Heart left ventricle (tissue), 16 donors: Measurements from ENCODE around the gene TXNRD2. TPM values are rescaled to one million over a fixed set of nuclear protein-coding genes. Genes with fewer than 3 reads are reported as not detected.

ENCODE experiments used
- ATAC-seq, 4 donors: fragments of 200-7000 bp; cut with Tn5 transposase; one replicate each; pipeline ENCODE4 v1.9.1; 2020 to 2022; ENCODE audit warnings: moderate library complexity in 4 of 4, mild to moderate bottlenecking in 3 of 4, moderate number of reproducible peaks in 1 of 4
- DNase-seq, 5 donors: peaks; one replicate each; pipeline ENCODE4 v3.0.0-alpha.2; 2020
- H3K27ac ChIP-seq, 12 donors: fragments of 200-600 bp; sonication (generic) in 4 of 12; one replicate each; pipeline versions ENCODE4 v1.5.0 to v1.8.0; 2016 to 2022; ENCODE audit warnings: mild to moderate bottlenecking in 2 of 12
- H3K27me3 ChIP-seq, 9 donors: fragments of 200-600 bp; sonication (generic) in 2 of 9; one replicate each; pipeline versions ENCODE4 v1.5.1 to v1.8.0; 2016 to 2022; ENCODE audit warnings: mild to moderate bottlenecking in 3 of 9
- H3K36me3 ChIP-seq, 9 donors: fragments of 200-600 bp; sonication (generic) in 2 of 9; one replicate each; pipeline versions ENCODE4 v1.5.0 to v1.8.0; 2018 to 2022; ENCODE audit warnings: mild to moderate bottlenecking in 2 of 9
- H3K4me1 ChIP-seq, 12 donors: fragments of 200-600 bp; sonication (generic) in 4 of 12; one replicate each; pipeline versions ENCODE4 v1.5.0 to v1.8.0; 2016 to 2022; ENCODE audit warnings: mild to moderate bottlenecking in 3 of 12
- H3K4me3 ChIP-seq, 12 donors: fragments of 200-600 bp; sonication (generic) in 4 of 12; one replicate each; pipeline versions ENCODE4 v1.5.0 to v1.8.0; 2017 to 2022; ENCODE audit warnings: mild to moderate bottlenecking in 9 of 12, moderate library complexity in 4 of 12
- H3K9me3 ChIP-seq, 12 donors: fragments of 200-600 bp; sonication (generic) in 4 of 12; one replicate each; pipeline versions ENCODE4 v1.5.0 to v1.8.0; 2016 to 2022; ENCODE audit warnings: mild to moderate bottlenecking in 1 of 12
- CTCF ChIP-seq, 12 donors: fragments of 200-600 bp; sonication (generic) in 4 of 12; IDR thresholded peaks; one replicate each; pipeline versions ENCODE4 v1.5.0 to v1.8.0; 2018 to 2022; ENCODE audit warnings: antibody characterized with exemption in 12 of 12, mild to moderate bottlenecking in 5 of 12
- POLR2A ChIP-seq, 2 donors: fragments of 450-650 bp; IDR thresholded peaks; one replicate each; pipeline ENCODE4 v1.6.1; 2017; ENCODE audit warnings: antibody characterized with exemption in 2 of 2, mild to moderate bottlenecking in 2 of 2, moderate library complexity in 2 of 2
- WGBS, 4 donors: extraction: QIAGEN DNeasy Blood & Tissue Kit in 2 of 4; methylation state at CpG; one replicate each; pipeline versions ENCODE4 v1.1.5 to v1.1.7; 2013 to 2018; 5-methylcytosine and 5-hydroxymethylcytosine counted together
- intact Hi-C, 10 donors: fragments of 100-400 bp; cut with DNase I; formaldehyde crosslinking; loops; one replicate each; pipeline versions ENCODE4 v1.11.1 to v1.14.2; 2022
- polyA plus RNA-seq, 2 donors: library from polyadenylated mRNA; stranded (reverse); fragments of 200-250 nt; gene quantifications; one replicate each; pipeline ENCODE4 v1.2.3, GENCODE V29; 2013
- total RNA-seq, 9 donors: library from RNA; depleted of rRNA in 2 of 9; stranded (reverse); fragments of >200 nt in 2 of 9; fragmentation: NEBNext Ultra II Directional in 3 of 9; extraction: Animal tissue kit (Norgen Biotek cat#: 25700) in 3 of 9; gene quantifications; one replicate each; pipeline versions ENCODE4 v1.1.0 to v1.2.4, GENCODE V29; 2016 to 2023
- donor health status: ischemic (EF 13 %, LVEDD 7.1; RV severe dilation, severe dysfunction).
- donor health status: healthy with polysubstance abuse.
- donor health status: DM: no; HTN: yes; CAD: no.
- donor health status: DM: no; HTN: no; CAD: no.
- donor health status: ischemic (EF 25% LVEDD 6.9; RV normal size, moderate dysfunction).
- donor health status: ischemic (EF 25% LVEDD 5.7; RV mildly dilated, moderate dysfunction).
- donor health status: healthy.
- donor health status: DM: yes; HTN: yes; CAD: no.
- donor health status: ischemic (EF 35%, LVEDD 5.7; RV mildly dilated, moderate dysfunction).
- donor health status: nonischemic (EF 11% LVEDD 7.7; RV severe dilation, severe dysfunction).
- donor health status: DM: yes; HTN: yes; CAD: no.
- donor health status: PGD.
- donor health status: ischemic (EF 29% LVEDD 5.4; RV normal size, mild dysfunction).
- donor health status: nonischemic (EF 23%, LVEDD 6.1; RV moderate dilation, normal function).

Gene TXNRD2
- total and polyA plus RNA-seq, 11 donors = 23.4 to 60.2 (median 33.5) TPM

DNA sequence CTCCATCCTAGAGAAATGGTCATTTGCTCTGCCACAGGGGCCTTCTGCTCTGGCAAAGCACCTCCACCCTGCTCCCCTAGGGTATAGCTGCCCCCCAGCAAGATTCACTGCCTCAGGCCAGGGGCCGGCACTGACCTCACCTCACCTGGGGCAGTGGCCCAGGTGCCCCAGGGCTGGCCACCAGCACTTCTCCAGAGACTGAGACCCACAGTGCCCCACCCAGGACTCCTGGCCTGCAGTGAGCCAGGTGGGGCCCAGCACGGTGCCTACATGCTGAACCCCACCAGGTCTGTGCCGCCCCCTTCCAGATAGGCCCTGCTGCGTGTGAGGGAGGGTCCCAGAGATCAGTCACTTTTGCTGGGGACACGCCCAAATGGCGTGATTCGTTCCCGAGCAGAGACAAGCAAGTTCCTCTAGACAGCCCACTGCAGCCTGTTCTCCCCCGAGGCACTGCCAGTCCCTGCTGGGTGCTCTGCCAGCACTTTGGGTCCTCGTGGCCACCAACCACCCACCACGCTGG, 97.7 kb downstream of the TXNRD2 start:
- peak overlapping the region in 1 of 12 donors; percentile 24 for H3K4me3 ChIP-seq
- 45 to 90% (median 77%) methylated on average over 3 to 11 of the region's 11 CpGs for WGBS, 4 donors
- DNase-seq = peak in 1 of 5 donors; percentile 30

DNA sequence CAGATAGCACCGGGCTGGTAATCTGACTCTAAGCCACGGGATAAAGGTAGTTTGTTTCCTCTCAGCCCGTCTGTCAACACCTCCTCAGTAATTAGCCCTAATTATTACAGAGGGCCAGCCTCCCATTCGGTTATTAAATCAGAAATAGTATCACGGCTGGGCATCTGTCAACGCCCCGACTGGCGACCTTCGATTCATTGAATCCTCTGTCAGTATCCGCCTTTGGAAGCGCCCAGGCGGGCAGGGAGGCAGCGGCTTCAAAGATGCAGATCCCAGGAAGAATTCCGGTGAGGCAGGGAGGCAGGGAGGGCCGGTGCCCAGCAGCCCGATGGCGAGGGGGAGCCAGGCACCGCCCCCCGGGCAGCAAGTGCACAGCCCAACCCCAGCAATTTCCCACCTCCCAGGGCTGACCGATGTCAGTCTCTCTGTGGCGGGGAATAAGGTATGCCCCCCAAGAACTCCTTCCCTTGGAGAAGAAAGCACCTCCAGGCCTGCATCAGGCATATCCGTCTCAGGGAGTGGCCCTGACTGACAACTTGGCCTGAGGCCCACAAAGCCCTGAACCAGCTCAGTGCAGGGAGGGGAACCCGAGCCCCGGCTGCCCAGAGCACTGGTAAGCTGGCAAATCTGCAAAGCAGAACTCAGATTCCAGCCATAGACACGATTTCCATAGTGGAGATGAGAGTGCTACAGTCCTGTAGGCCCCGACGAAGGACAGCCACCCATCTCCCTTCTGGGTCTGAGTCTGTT, 98.3 kb downstream of the TXNRD2 start:
- WGBS, 4 donors = 58 to 64% (median 63%) methylated on average over 20 to 27 of the region's 27 CpGs
- peaks cover 0 to 33% (median 18%) of the 10 kb centered on the region in 12 donors for H3K4me1 ChIP-seq
- intact Hi-C loops = no loop called here

More for the DNA sequence above, 97.7 kb downstream of the TXNRD2 start:
- Histone ChIP-seq H3K27me3 (no peaks in the 10 kb centered on the region), H3K4me1 (peaks cover 0 to 33% (median 18%) of the 10 kb centered on the region in 12 donors), H3K9me3 (peaks cover 0 to 4% (median 0%) of the 10 kb centered on the region in 12 donors), H3K27ac (peak overlapping the region in 7 of 12 donors; percentile 1 to 85 (median 19)), H3K36me3 (peaks cover 0 to 2% (median 0%) of the 10 kb centered on the region in 9 donors)
- TF ChIP-seq POLR2A (IDR thresholded peaks at IDR 0.05) (no peak), CTCF (IDR thresholded peaks at IDR 0.05) (no peak)
- ATAC-seq = peak in 3 of 4 donors; percentile 6 to 16 (median 8)
- intact Hi-C loops = no loop called here

DNA sequence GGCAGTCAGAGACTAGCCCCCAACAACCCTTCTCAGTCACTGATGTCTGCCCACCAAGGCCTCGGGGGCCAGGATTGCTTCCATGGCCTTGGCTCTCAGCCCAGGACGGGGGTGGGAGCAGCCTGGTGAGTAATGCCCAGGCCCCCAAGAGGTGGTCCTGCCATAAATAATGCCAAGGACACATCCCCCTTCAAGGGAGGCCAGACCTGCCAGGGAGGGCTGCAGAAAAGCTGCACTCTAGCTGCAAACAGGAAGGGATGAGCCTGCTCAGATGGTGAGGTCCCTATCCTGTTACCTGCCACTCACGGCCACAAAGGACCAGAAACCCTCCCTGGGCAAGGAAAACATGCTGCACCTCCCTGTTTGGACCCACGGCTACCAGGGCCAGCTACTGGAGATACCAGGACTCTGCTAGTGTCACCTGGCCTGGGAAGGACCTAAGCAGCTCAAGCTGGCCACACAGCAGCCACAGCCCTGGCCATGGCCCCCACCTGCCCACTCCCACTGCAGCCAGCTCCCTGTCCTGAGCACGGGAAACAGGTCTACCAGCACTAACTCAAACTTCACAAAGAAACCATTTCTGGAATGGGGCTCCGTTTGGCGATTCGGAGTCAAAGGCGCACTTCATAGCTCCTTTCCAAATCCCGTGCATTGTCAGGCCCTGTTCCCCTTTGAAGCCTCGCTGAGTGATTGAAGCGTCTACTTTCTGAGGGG, 99.1 kb downstream of the TXNRD2 start:
- intact Hi-C loops = no loop called here
- 52 to 78% (median 64%) methylated on average over 10 to 12 of the region's 12 CpGs for WGBS, 4 donors
- Histone ChIP-seq H3K4me3 (no peak overlapping the region), H3K4me1 (peaks cover 0 to 33% (median 18%) of the 10 kb centered on the region in 12 donors), H3K27me3 (no peaks in the 10 kb centered on the region), H3K27ac (no peak overlapping the region), H3K36me3 (peaks cover 0 to 2% (median 0%) of the 10 kb centered on the region in 9 donors), H3K9me3 (peaks cover 0 to 4% (median 0%) of the 10 kb centered on the region in 12 donors)
- ATAC-seq = no peak
- TF ChIP-seq CTCF (IDR thresholded peaks at IDR 0.05) = no peak
- TF ChIP-seq POLR2A (IDR thresholded peaks at IDR 0.05) = no peak
- DNase-seq = no peak

More for the DNA sequence above, 98.3 kb downstream of the TXNRD2 start:
- peaks cover 0 to 2% (median 0%) of the 10 kb centered on the region in 9 donors for H3K36me3 ChIP-seq
- peak in 1 of 5 donors; percentile 18 for DNase-seq
- no peak overlapping the region for H3K4me3 ChIP-seq
- no peaks in the 10 kb centered on the region for H3K27me3 ChIP-seq
- ATAC-seq = peak in 1 of 4 donors; percentile 7
- TF ChIP-seq CTCF (IDR thresholded peaks at IDR 0.05) (no peak), POLR2A (IDR thresholded peaks at IDR 0.05) (no peak)
- H3K27ac ChIP-seq = peak overlapping the region in 2 of 12 donors; percentile 29 to 85
- H3K9me3 ChIP-seq = peaks cover 0 to 4% (median 0%) of the 10 kb centered on the region in 12 donors
